ENCODE measurements around the gene GARNL3. TPM values are rescaled to one million over a fixed set of nuclear protein-coding genes. Genes with fewer than 3 reads are reported as not detected.

The GARNL3 gene
- total RNA-seq, 1 donor from 2014 or later: 32.0 TPM

DNA sequence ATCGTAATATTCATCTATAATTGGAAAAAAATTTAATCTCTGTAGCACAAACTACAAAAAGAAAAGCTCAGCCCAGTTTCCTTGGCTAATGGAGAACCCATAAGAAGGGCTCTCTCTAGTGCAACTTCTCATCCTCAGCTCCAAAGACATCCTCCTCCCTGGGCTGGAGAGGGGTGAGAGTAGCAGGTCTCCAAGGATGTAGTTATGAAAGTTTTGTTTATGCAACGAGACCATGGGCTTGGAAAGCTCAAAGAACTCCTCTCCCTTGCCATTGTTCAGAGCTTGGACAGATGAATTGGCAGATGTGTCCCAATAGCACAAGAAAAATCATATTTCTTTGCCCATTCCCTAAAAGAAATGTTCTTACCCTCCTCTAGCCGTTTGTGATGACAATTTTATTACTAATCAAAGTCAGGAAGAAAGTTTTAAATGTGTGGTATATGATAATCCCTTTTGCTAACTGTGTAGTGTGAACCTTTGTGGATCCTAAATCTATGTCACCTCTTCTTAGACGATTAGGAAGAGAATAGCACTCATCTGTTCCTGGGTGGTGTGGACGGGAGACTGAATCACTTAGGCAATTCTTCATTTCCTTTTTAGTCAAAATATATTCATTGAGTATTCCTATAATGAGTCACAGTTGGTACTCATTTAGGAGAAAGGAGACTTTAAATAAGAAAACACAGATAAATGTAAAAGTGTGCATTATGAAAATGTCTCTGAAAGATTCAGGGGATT, 52.2 kb downstream of the GARNL3 start:
- Histone ChIP-seq H4K20me1 (ENCODE audit: low read depth) (no peaks in the 10 kb centered on the region), H3K36me3 (no peaks in the 10 kb centered on the region), H3K4me1 (no peaks in the 10 kb centered on the region), H3K9ac (no peak overlapping the region), H3K27ac (no peak overlapping the region), H2AFZ (replicated peaks) (no peak overlapping the region), H3F3A (ENCODE audit: low read depth) (no peaks in the 10 kb centered on the region), H3K4me2 (no peak overlapping the region), H3K9me3 (ENCODE audit: low read depth) (no peaks in the 10 kb centered on the region), H3K4me3 (no peak overlapping the region), H3K79me2 (ENCODE audit: low read depth) (no peaks in the 10 kb centered on the region), H3K27me3 (no peaks in the 10 kb centered on the region)
- Mint-ChIP-seq H3K27me3 (ENCODE audit: insufficient read depth, low read depth) (no peaks in the 10 kb centered on the region), H3K27ac (no peak overlapping the region), H3K4me1 (no peaks in the 10 kb centered on the region), H3K9me3 (no peaks in the 10 kb centered on the region), H3K4me3 (no peak overlapping the region), H3K36me3 (peaks cover 3% of the 10 kb centered on the region)
- no peak for DNase-seq (ENCODE audit: low spot score)
- TF ChIP-seq EZH2phosphoT487 (IDR thresholded peaks at IDR 0.05): no peak

DNA sequence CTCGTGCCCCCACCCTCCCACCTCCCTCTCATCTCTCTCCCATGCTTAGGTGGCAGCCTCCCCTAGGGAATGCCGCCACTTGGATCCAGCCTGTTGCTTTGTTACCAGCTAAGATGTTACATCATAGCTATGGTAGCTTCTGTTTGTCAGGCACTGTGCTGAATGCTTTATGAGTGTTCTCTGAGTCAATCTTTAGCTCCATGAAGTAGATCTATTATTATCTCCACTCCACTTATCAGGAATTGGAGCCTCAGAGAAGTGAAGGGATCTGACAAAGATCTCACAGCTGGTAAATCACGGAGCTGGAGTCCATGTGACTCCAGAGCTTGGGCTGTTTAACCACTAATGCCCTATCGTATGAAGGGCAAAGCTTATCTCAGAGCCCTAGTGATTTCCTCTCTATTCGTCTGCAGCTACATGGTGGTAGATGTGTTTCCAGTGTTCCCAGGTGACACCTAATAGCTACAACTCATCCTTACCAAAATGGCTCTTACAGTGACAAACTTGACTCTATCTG, 54.1 kb downstream of the GARNL3 start:
- Histone ChIP-seq H3K4me3 (no peak overlapping the region), H3F3A (ENCODE audit: low read depth) (no peaks in the 10 kb centered on the region), H3K9me3 (ENCODE audit: low read depth) (no peaks in the 10 kb centered on the region), H3K36me3 (no peaks in the 10 kb centered on the region), H3K4me2 (no peak overlapping the region), H4K20me1 (ENCODE audit: low read depth) (no peaks in the 10 kb centered on the region), H3K4me1 (no peaks in the 10 kb centered on the region), H3K27me3 (no peaks in the 10 kb centered on the region), H2AFZ (replicated peaks) (no peak overlapping the region), H3K9ac (no peak overlapping the region), H3K27ac (no peak overlapping the region), H3K79me2 (ENCODE audit: low read depth) (no peaks in the 10 kb centered on the region)
- Mint-ChIP-seq H3K4me1 (no peaks in the 10 kb centered on the region), H3K27me3 (ENCODE audit: insufficient read depth, low read depth) (no peaks in the 10 kb centered on the region), H3K27ac (no peak overlapping the region), H3K4me3 (no peak overlapping the region), H3K9me3 (no peaks in the 10 kb centered on the region), H3K36me3 (peaks cover 3% of the 10 kb centered on the region)
- no peak for TF ChIP-seq EZH2 (IDR thresholded peaks at IDR 0.05)
- no peak for TF ChIP-seq EZH2phosphoT487 (IDR thresholded peaks at IDR 0.05)
- TF ChIP-seq, protein P1, sequence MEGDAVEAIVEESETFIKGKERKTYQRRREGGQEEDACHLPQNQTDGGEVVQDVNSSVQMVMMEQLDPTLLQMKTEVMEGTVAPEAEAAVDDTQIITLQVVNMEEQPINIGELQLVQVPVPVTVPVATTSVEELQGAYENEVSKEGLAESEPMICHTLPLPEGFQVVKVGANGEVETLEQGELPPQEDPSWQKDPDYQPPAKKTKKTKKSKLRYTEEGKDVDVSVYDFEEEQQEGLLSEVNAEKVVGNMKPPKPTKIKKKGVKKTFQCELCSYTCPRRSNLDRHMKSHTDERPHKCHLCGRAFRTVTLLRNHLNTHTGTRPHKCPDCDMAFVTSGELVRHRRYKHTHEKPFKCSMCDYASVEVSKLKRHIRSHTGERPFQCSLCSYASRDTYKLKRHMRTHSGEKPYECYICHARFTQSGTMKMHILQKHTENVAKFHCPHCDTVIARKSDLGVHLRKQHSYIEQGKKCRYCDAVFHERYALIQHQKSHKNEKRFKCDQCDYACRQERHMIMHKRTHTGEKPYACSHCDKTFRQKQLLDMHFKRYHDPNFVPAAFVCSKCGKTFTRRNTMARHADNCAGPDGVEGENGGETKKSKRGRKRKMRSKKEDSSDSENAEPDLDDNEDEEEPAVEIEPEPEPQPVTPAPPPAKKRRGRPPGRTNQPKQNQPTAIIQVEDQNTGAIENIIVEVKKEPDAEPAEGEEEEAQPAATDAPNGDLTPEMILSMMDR (IDR thresholded peaks at IDR 0.05): no peak
- no peak for DNase-seq (ENCODE audit: low spot score)

DNA sequence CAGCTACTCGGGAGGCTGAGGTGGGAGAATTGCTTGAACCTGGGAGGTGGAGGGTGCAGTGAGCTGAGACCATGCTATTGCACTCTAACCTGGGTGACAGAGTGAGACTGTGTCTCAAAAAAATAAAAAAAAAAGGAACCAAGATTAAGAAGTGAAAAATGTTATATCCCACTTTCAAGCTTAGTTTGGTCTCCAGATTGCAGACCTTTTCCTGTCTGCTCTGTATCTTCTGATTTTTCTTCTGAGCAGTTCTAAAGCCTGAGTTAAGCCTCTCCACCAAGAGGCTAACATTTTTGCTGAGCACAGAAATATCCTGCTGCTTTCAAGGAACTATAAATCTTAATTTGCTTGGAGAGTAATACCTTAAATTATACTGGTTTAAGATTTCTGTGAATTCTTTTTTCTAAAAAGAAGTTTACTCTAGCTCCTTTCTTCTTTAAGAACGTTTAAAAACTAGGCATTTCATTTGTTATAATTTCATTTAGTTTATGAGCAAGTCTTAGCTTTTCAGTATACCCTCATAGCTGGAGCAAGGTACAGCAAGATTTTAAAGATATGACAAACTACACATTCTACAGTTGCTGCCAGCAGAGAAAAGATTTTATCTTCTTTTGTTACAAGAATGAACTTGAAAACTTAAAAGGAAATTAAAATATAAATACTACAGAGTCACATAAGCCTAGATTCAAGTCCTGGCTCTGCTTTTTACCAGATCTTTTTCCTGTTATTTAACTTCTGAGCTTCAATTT, 55.0 kb downstream of the GARNL3 start:
- Histone ChIP-seq H3K27me3 (no peaks in the 10 kb centered on the region), H3K4me3 (no peak overlapping the region), H3F3A (ENCODE audit: low read depth) (no peaks in the 10 kb centered on the region), H3K79me2 (ENCODE audit: low read depth) (no peaks in the 10 kb centered on the region), H3K4me2 (no peak overlapping the region), H3K36me3 (no peaks in the 10 kb centered on the region), H4K20me1 (ENCODE audit: low read depth) (no peaks in the 10 kb centered on the region), H3K27ac (no peak overlapping the region), H2AFZ (replicated peaks) (no peak overlapping the region), H3K9ac (no peak overlapping the region), H3K4me1 (no peaks in the 10 kb centered on the region), H3K9me3 (ENCODE audit: low read depth) (no peaks in the 10 kb centered on the region)
- Mint-ChIP-seq H3K4me3 (no peak overlapping the region), H3K27me3 (ENCODE audit: insufficient read depth, low read depth) (no peaks in the 10 kb centered on the region), H3K27ac (no peak overlapping the region), H3K4me1 (no peaks in the 10 kb centered on the region), H3K36me3 (peaks cover 3% of the 10 kb centered on the region), H3K9me3 (no peaks in the 10 kb centered on the region)
- TF ChIP-seq, protein P1 (IDR thresholded peaks at IDR 0.05): no peak
- TF ChIP-seq EZH2phosphoT487 (IDR thresholded peaks at IDR 0.05) (no peak), EZH2 (IDR thresholded peaks at IDR 0.05) (no peak)
- no peak for DNase-seq (ENCODE audit: low spot score)

DNA sequence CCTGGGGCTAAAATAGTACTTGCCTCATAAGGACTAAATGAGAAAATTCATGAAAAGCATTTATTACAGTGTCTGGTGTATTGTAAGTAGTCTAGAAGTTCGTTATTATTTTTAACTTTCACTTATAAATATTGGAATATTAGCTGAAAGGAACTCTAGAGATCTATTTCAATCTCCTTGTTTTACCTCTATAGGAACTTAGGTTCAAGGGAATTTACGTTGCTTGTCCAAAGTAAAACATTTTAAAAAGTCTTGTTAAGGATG, 55.5 kb downstream of the GARNL3 start:
- Mint-ChIP-seq H3K27me3 (ENCODE audit: insufficient read depth, low read depth) (no peaks in the 10 kb centered on the region), H3K4me1 (no peaks in the 10 kb centered on the region), H3K27ac (no peak overlapping the region), H3K4me3 (no peak overlapping the region), H3K36me3 (no peaks in the 10 kb centered on the region), H3K9me3 (no peaks in the 10 kb centered on the region)
- H3K79me2 ChIP-seq (ENCODE audit: low read depth): no peaks in the 10 kb centered on the region
- H3K27ac ChIP-seq: no peak overlapping the region
- no peaks in the 10 kb centered on the region for H3K9me3 ChIP-seq (ENCODE audit: low read depth)
- no peaks in the 10 kb centered on the region for H3K4me1 ChIP-seq
- H3K27me3 ChIP-seq: no peaks in the 10 kb centered on the region
- H3F3A ChIP-seq (ENCODE audit: low read depth): no peaks in the 10 kb centered on the region
- no peaks in the 10 kb centered on the region for H3K36me3 ChIP-seq
- H2AFZ ChIP-seq (replicated peaks): no peak overlapping the region
- H3K4me3 ChIP-seq: no peak overlapping the region
- no peak overlapping the region for H3K4me2 ChIP-seq
- TF ChIP-seq, protein P1 (IDR thresholded peaks at IDR 0.05): no peak
- TF ChIP-seq EZH2 (IDR thresholded peaks at IDR 0.05) (no peak), EZH2phosphoT487 (IDR thresholded peaks at IDR 0.05) (no peak)
- DNase-seq (ENCODE audit: low spot score): no peak
- H4K20me1 ChIP-seq (ENCODE audit: low read depth): no peaks in the 10 kb centered on the region
- no peak overlapping the region for H3K9ac ChIP-seq
